Mesothelial cell of epicardium (in vitro differentiated cells): ENCODE results near the gene TRMT1L. TPM values are rescaled to one million over a fixed set of nuclear protein-coding genes. Genes with fewer than 3 reads are reported as not detected.

Experiments used
- DNase-seq, 2 experiments: peaks; one replicate each; pipeline ENCODE4 v3.0.0; 2021; ENCODE audit warnings: low spot score in 2 of 2; ENCODE audit not compliant: unreplicated experiment in 2 of 2
- H3K27ac Mint-ChIP-seq: 2 replicates; pipeline ENCODE4 v1.8.0; 2021; ENCODE audit warnings: mixed read lengths
- H3K27me3 Mint-ChIP-seq: 2 replicates; pipeline ENCODE4 v1.8.0; 2021; ENCODE audit warnings: low read depth, mixed read lengths
- H3K36me3 Mint-ChIP-seq: 2 replicates; pipeline ENCODE4 v1.8.0; 2021; ENCODE audit warnings: mixed read lengths
- H3K4me1 Mint-ChIP-seq: 2 replicates; pipeline ENCODE4 v1.8.0; 2021; ENCODE audit warnings: mixed read lengths
- H3K4me3 Mint-ChIP-seq: 2 replicates; pipeline ENCODE4 v1.8.0; 2021; ENCODE audit warnings: mild to moderate bottlenecking, moderate library complexity, mixed read lengths
- H3K9me3 Mint-ChIP-seq: 2 replicates; pipeline ENCODE4 v1.8.0; 2021; ENCODE audit warnings: mixed read lengths
- CTCF ChIP-seq: fragments of 200-600 bp; sonication (generic); IDR thresholded peaks from one replicate; pipeline ENCODE4 v1.5.0; 2021; ENCODE audit warnings: antibody characterized with exemption; ENCODE audit not compliant: unreplicated experiment
- total RNA-seq: library from RNA; stranded (reverse); gene quantifications from 3 replicates; pipeline ENCODE4 v1.2.1, GENCODE V29; 2021

The TRMT1L gene
- total RNA-seq, 1 donor from 2014 or later = 16.7 TPM

DNA sequence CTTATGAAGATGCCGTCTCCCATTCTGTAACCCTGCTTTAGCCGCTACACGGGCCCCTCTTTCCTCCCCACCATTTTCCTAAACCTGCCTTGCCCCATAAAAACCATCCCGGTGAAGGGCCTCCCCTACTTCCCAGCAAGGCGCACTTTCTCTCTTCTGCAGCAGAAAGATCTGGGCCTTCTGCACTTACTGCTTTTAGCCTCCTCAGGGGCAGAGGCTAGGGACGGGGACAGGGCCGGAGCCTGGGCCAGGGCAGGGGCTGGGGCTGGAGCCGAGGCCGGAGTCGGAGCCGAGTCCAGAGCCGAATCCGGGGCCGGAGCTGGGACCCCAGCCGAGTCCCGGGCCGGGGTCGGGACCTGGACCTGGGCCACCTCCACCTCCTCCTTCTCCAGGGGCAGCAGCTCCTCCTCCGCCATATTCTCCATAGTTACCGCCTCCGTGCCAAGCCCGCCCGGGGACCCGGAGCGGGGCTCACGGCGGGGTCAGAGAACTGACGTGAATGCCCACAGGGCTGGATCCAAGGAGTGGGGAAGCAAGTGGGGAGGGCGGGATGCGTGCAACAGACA is 382 bp downstream of the TRMT1L start:
- peaks cover 39% of the 10 kb centered on the region for H3K4me1 Mint-ChIP-seq

GRCh38 chr1:185155600-185156287 is 1.0 kb downstream of the TRMT1L start:
- Mint-ChIP-seq H3K4me3 (peak overlapping the region; percentile 99), H3K27ac (peak overlapping the region; percentile 99), H3K9me3 (no peaks in the 10 kb centered on the region), H3K27me3 (no peaks in the 10 kb centered on the region), H3K36me3 (peaks cover 4% of the 10 kb centered on the region), H3K4me1 (peaks cover 39% of the 10 kb centered on the region)
- TF ChIP-seq CTCF = no peak
- DNase-seq = no peak

More for the DNA sequence above, 382 bp downstream of the TRMT1L start:
- peak in 1 of 2 experiments; percentile 45 for DNase-seq
- Mint-ChIP-seq H3K27me3 (no peaks in the 10 kb centered on the region), H3K9me3 (no peaks in the 10 kb centered on the region), H3K27ac (peak overlapping the region; percentile 99), H3K4me3 (peak overlapping the region; percentile 99), H3K36me3 (peaks cover 1% of the 10 kb centered on the region)
- TF ChIP-seq CTCF = no peak

DNA sequence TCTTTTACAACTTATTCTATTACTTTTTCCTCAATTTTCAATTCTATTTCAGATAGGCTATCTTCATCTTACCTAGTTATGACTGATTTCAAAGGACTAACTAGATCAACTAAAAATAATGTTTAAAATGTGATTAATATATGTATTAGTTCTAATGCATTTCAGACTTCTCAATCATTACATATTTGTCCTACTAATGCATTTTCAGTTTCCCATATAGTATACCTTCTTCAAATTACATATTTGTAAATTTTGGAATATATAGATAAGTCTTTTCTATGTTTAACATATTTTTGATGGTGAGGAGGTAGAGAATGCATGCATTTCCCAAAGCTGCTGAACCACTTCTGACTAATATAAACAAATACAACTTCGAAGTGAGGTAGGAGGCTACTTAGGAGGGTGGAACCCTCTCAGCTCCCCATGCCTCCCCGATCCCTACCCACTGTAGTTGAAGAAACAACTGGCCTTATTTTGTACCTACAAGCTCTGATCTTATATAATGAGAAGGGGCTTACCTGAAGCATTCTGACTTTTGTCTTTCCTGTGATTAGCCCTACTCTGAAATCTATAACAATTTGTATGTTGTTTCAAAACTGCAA is 1.7 kb downstream of the TRMT1L start:
- H3K4me1 Mint-ChIP-seq = peaks cover 39% of the 10 kb centered on the region
- H3K9me3 Mint-ChIP-seq = no peaks in the 10 kb centered on the region
- peak overlapping the region; percentile 99 for H3K27ac Mint-ChIP-seq
- DNase-seq = no peak
- TF ChIP-seq CTCF = no peak
- H3K27me3 Mint-ChIP-seq = no peaks in the 10 kb centered on the region
- peaks cover 4% of the 10 kb centered on the region for H3K36me3 Mint-ChIP-seq
- peak overlapping the region; percentile 99 for H3K4me3 Mint-ChIP-seq

DNA sequence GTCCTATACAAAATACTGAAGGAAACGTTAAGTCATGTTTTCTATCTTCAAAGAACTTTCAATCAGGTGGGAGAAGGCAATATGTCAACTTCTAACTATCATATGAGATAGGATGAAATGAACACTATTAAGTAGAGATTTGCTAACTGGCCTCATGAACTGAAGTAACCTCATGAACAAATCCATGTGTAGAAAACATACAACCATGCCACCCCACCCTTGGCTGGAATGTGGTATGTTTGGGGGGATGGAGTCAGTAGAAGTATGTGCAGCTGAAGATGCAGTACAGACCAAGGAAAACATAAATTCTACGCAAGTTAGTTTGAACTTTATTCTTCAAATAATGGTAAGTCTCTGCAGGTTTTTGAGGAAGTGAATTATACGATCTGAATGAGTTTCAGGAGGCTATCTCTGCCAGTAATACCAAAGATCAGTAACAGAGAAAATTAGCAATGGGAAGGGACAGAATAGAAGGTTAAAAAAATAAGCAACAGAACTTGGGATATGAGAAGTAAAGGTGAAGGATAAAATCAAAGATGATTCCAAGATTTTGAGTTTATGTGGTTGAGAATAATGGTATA is 4.5 kb downstream of the TRMT1L start:
- no peak for TF ChIP-seq CTCF

GRCh38 chr1:185151215-185151614 is 5.5 kb downstream of the TRMT1L start:
- Mint-ChIP-seq H3K36me3 (peaks cover 19% of the 10 kb centered on the region), H3K27me3 (no peaks in the 10 kb centered on the region), H3K4me3 (no peak overlapping the region), H3K27ac (no peak overlapping the region), H3K9me3 (no peaks in the 10 kb centered on the region), H3K4me1 (peaks cover 26% of the 10 kb centered on the region)
- DNase-seq = no peak
- TF ChIP-seq CTCF = no peak

More for the DNA sequence above, 4.5 kb downstream of the TRMT1L start:
- Mint-ChIP-seq H3K27ac (peak overlapping the region; percentile 27), H3K27me3 (no peaks in the 10 kb centered on the region), H3K9me3 (no peaks in the 10 kb centered on the region), H3K4me1 (peaks cover 27% of the 10 kb centered on the region), H3K36me3 (peaks cover 19% of the 10 kb centered on the region), H3K4me3 (no peak overlapping the region)
- no peak for DNase-seq
